Activated T-cell treated with anti-CD3 and anti-CD28 coated beads for 4 hours (primary cell): ENCODE results near the gene CD6.

Experiments
- DNase-seq: peaks from one replicate; pipeline ENCODE4 v3.0.0-alpha.2; 2020

Gene CD6

DNA sequence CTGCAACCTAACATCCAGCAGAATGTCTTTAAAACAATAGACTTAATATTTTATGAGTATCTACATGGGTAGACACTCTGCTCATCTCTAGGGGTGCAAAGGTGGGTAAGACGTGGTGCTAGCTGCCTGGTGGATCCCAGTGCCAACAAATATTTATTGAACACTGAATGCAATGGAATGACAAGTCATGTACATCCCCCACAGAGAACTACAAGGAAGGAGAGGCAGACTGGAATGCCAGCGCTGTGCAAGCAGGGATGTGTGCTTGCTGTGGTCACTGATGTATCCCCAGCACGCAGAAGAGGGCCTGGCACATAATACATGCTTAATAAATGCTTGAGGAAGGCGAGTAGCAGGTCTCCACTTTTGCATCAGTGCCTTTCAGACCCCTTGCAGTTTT, 61.9 kb downstream of the CD6 start:
- no peak for DNase-seq

DNA sequence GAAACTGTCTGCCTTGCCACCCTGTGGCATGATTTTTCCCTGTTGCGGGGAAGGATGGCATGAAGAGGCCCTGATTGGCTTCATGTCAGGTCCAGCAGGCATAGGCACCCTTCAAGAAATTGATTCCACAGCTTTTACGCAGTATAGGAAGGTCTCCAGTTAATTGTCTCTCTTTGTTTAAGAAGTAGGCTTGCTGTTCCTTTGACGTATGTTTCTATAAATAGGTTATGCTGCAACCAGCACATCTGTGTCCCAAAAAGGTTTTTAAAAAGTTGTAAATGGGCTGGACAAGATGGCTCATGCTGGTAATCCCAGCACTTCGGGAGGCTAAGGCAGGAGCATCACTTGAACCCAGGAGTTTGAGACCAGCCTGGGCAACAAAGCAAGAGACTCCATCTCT, 62.6 kb downstream of the CD6 start:
- DNase-seq: no peak

DNA sequence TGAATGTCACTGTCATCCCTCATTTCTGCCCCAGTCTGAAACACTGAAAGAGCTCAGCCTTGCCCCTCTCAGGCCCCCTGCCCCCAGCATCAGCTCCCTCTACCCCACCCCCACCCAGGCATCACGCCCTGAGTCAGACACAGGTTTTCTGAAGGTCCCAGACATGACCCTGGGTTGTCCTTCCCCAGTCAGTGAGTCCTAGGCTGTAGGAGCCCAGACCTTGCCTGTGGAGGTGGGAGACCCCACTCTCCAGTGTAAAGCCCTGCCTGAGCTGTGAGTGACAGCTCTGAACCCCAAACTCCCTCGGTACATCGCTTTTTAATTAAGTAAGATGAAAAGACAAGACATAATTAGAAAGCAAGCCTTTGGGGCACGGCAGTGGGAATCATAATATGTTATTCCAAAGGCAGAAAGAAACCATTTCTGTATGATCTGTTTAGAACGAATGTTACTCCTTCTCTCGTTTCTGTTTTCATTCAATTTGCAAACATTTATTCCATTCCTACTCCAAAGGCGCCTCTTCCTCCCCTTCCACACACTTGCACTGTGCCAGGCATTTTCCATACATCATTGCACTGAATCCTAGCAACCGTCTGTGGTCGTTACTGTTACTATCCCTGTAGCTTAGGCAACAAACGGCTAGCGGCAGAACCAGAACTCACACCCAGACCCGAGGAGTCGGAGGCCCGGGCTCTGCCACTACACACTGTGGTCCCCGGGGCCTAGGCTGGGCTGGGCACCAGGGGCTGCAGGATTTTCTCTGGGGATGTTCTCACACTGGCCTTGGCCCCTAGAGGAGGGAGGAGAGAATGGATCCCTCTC, 63.4 kb downstream of the CD6 start:
- DNase-seq: no peak

DNA sequence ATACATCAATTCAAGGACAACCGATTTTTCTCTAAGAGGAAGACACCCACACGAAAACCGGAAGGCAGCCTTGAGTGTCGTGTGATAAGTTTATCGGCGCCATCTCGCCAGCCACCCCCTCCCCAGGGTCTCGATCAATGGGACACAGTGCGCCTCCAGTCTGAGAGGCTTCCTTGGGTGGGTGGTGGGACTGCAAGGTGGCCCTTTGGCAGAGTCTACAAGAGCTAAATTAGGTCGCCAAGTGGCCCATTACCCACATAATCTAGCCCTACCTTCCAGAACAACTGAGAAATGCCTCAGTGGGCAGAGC, 64.0 kb downstream of the CD6 start:
- no peak for DNase-seq

DNA sequence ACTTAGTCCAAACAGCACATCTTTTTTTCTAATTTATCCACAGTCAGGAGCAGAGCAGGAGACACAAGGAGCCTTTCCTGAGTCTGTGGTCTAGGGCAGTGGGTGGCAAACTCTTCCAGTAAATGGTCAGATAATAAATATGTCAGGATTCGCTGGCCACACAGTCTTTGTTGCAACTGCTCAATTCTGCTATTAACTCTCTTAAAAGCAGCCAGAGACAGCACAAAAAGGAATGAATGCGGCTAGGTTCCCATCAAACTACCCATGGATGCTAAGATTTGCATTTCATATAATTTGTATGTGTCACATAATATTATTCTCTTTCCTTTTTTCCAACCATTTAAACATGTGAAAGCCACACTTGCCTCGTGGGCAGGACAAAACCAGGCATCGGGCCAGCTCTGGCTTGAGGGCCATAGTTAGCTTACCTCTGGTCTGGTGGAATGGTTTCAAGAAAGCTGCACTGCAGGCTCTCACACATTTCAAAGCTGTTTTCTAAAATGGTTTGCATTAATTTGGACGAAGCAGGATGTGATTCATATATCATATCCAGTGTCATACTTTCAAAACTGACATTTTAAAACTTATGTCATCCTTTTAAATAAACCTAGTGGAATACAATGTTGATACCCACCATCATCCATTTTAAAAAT, 66.1 kb downstream of the CD6 start:
- DNase-seq: no peak

DNA sequence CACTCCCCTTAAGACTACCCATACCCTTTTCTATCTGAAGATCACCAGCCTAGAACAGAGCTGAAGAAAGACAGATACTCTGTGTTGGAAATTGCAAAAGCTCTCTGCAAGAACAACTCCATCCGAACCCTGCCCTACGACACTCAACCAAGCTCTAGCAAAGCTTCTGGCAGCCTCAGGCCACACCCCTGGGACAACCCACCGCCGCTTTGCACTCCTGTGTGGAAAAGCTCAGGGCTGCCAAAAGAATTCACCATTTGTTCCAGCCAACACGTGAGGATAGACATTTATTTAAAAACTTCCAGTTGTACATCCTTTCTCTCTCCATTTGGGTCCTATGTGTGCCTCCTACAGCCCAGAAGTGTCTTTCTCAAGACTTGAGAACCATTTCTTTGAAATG, 68.4 kb downstream of the CD6 start:
- no peak for DNase-seq

DNA sequence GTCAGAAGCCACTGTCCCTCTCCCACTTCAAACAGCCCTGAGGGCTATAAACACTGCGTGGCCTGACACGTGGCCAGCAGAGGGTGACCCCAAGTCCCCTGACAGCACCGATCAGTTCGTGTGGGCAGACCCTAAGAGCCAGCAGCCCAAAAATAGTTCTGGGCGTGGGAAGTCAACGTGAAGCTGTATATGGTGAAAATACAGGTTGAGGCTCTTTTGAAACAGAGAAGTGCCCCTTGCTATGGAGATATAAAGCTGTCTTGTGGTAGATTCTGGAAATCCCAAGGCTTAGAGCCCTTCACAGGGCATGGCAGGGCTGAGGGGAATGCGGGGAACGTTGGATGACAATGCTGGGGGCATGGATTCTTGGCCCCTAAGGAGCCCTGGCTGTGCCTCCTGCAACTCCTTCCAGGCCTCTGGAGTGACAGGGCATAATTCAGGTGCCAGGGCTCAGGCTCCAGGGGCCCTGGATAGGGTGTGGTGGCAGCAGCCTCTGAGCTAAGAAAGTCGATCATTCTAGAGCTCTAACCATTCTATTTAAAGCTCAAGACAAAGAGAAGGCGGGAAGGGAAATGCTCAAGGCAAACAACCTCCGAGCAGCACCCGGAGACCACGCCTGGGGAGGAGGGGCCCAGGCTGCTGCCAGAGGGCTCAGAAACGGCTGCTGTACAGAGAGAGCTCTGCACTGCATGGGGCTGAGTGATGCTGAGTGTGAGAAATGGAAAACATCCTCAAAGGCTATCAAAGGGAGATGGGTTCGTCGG, 70.5 kb downstream of the CD6 start:
- peak; percentile 65 for DNase-seq

DNA sequence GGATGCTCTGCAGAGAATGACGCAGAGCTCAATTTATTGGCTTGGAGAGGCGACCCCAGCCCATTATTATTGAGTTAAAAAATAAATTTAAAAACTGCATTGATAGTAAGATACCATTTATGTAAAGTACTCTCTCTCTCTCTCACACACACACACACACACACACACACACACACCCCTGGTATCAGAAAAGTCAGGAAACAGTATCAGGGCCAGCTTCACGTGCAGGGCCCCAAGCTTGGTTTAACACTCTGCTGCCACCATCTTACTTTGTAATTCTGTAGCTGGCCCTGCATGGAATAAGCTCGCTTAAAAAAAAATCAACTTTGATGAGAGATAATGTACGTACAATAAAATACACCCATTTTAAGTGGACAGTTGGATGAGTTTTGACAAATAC, 71.1 kb downstream of the CD6 start:
- DNase-seq: no peak

DNA sequence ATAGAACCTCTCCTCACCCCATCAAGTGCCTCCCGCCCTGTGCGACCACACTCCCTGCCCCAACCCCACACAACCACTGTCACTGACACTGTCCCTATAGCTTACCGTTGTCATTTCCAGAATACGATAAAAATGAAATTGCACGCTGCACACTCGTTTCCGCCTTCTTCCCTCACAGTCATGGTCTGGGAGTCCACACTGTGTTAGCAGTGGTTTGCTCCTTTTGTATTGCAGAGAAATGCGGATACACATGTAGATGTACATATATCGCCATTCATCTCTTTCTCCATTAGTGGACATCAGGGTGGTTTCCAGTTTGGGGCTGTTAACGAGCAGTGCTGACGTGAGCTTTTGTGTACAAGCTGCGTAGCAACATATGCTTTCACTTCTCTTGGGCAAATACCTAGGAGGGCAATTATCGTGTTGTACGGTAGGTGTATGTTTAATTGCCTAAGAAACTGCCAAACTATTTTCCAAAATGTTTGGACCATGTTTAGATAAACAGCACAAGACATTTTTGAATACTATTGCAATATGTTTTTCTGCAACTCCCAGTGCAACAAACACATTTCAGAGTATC, 71.6 kb downstream of the CD6 start:
- DNase-seq: no peak

DNA sequence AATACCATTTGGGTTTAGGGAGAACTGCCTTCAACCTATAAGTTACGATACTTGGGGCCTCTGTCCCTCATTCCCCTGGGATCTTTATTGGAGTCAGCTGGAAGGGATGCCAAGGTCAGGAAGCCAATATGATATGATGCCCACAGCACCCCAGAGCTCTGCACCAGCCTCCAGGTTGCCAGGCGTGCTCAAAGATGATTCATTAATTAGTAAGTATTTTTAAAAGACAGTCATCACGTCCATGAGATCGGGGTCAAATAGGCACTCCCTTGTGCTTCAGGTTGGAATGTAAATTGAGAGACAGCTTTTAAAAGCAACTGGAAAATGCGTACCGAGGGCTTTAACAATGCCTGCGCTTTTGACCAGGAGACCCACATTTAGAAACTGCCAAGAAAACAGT, 73.8 kb downstream of the CD6 start:
- DNase-seq: no peak

DNA sequence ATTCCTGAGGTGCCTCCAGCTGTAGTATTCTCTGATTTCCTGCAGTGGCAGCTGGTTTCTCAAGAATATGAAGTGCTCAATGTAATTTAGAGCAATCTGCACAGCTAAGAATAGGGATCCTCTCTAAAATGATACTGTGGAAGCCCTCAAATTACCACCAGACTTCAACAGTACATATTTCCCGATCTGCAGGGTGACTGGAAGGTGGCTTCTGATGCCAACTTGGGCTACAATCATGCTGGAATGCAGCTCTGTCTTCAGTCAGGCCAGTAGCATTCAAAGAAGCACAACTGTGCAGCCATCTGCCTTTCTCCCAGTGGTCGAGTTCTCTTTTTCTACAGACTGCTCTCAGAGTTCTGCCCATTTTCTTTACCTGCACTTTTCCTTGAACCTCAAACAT, 75.4 kb downstream of the CD6 start:
- no peak for DNase-seq

DNA sequence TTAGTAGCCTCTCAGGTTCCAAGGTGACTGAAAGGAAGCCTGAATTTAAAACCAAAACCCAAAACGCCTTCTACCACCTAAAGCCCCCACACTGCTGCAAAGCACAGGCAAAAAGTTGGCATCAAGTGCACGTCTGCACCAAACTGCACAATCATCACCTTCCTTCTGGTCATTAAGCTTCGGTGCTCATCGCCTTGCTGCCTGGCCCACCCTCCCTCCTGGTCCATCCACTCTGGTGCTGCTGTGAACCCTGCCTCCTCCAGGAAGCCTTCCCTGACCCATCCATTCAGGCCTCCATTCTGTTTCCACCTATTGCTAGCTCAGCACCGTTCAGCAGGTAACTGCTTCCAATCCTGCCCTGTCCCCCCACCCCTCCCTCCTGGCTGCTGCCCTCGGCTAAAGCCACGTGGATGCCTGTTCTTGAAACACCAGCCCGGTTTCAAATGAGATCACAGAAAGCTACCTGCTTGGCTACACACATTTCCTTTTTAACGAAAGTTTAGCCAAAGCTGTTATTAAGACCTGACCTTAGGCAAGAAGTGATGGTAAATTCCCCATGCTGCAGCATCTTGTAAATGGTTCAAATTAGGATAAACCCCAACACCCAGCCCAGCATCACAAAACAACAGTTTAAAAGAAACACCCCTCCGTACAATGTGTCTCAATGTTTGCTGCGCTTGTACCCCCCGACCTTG, 77.0 kb downstream of the CD6 start:
- no peak for DNase-seq

DNA sequence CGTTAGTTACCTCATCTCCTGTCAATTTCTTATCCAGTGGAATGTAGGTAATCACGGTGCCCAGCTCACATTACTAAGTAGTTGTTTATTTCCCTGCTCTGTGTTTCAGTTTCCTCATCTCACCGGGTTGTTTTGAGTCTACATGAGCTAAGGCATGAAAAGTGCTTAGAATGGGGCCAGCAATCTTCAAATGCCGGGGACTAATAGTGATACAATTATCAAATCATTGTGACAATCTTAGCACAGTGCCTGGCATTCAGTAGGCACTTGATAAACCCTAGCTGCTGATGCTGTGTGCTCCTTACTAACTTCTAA, 77.5 kb downstream of the CD6 start:
- DNase-seq: no peak

DNA sequence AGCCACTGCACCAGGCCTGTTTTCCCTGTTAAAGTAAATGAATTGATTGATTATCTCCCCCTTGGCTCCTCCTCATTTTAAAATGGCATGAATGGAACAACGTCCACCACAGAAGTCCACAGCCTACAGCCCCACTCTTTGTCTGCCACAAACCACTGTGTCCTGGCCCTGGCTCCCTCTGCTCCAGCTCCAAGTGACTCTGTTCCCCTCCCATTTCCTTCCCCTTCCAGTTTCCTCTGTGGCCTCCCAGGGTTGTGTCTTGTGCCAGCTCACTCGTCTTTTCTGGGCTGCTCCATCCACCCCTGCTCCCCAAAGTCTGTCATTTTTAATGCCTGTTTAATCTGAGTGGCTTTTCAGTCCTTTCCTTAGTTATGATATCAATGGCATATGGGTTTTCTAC, 78.4 kb downstream of the CD6 start:
- DNase-seq: no peak

DNA sequence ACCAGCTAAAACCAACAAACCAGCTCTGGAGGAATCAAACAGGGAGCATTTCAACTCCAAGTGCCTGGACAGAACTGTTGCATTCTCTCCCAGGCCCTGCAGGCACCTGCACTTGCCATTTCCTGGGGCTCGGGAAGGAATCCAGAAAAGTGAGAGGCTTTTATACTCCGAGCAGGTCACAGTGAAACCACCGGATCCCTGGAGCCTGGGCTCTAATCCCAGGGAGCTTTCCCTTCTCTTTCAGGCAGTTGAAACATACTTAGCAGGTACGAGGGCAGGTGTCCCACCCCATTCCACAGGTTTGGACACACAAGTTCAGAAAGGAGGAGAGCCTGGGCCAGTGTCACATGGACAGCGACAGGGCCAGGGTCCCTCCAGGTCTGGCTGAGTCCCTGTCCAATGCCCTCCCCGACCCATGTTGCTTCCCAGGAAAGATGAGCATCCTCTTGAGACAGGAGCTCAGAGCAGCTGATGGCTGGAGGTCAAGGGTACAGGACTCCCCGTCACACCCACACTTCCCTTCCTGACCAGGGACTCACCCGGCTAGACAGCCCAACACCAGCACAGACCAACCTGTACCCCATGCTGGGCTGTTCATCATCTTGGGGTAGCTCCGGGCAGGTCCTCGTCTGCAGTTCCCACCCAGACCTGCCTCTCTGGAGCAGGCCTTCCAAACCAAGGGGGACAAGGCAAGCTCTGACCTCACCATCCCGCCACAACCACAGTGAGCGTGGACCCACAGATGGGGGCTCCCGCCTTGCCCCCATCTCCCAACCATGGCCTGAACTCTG, 80.9 kb downstream of the CD6 start:
- DNase-seq: no peak

DNA sequence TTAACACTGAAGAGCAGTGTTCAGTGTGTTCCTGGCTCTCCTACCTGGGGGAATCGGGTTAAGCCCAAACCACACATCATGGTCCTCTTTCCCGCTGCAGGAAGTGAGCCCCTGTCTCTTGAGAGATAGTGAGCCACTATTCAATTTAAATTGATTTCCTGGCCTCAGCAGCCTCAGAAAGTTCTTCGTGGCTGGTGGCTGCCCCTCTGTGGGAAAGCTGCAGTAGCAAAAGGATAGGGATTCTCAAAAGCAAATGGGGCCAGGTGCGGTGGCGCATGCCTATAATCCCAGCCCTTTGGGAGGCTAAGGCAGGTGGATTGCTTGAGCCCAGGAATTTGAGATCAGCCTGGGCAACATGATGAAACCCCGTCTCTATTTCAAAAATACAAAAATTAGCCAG, 81.7 kb downstream of the CD6 start:
- DNase-seq: no peak

DNA sequence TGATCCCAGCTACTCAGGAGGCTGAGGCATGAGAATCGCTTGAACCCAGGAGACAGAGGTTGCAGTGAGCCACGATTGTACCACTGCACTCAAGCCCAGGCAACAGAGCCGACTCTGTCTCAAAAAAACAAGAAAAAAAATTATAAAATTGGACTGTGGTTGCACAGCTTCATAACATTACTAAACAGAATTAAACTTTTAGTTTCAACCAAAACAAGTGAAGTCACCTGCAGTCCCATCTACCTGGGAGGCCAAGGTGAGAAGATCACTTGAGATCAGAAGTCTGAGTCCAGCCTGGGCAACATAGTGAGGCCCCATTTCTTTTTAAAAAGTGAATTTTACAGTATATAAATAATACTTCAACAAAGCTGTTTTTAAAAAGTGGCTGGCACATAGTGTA, 83.0 kb downstream of the CD6 start:
- no peak for DNase-seq

DNA sequence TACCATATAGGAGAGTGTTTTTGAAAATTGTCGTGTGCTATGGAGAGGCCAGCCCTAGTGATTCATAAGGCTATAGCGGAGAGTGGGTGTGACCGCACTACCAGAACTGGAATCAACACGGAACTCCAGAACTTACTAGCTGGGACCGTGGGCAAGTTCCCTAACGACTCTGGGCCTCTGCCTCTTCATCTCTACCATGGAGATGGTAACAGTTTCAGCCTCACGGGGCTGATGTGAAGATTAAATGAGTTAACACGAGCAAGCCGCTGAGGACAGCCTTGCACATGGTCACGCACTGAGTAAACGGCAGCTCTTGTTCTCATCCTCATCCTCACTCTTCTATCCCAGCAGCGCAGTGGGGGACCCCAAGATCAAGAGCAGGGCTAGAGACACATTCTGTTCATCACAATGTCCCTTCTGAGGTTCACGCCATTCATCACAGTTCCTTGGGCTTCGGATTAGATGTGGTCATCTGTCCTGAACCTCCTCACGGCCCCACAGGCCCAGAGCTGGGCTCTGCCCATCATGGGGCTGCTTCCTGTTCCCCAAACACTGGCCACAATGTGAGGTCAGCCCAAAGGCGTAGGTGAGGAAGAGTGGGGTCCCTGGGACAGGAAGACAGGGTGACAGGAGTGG, 83.6 kb downstream of the CD6 start:
- DNase-seq: no peak

DNA sequence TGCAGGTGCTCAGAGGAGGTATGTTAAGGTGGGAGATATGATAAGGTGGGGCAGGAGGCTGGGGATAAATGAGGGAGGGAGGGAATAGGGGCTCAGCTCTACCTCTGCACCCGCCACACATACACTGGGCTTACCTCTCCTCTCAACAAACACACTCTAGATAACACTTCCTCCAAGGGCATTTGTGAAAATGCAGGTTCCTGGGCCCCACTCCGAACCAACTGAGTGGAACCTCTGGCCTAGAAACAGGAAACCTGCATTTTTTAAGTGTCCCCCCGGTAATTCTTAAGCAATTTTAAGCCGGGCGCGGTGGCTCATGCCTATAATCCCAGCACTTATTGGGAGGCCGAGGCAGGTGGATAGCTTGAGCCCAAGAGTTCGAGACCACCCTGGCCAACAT, 84.3 kb downstream of the CD6 start:
- no peak for DNase-seq

DNA sequence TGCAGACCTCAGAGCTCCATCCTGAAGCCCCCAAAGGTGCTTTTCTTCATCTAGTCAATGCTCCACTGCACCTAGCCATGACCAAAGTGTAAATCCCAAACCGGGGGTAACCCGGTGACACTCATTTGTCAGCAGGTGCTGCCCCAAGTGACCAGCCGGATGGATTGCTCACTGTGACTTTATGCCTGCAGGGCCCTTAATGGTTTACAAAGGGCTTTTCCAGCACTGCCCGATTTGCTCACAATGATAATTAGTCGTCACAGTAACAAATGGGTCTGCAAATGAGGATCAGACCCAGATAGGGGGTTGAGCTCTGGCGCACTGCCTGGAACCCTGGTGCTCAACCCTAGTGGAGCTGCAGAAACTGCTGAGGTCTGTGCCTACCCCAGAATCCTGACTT, 85.1 kb downstream of the CD6 start:
- DNase-seq: no peak

DNA sequence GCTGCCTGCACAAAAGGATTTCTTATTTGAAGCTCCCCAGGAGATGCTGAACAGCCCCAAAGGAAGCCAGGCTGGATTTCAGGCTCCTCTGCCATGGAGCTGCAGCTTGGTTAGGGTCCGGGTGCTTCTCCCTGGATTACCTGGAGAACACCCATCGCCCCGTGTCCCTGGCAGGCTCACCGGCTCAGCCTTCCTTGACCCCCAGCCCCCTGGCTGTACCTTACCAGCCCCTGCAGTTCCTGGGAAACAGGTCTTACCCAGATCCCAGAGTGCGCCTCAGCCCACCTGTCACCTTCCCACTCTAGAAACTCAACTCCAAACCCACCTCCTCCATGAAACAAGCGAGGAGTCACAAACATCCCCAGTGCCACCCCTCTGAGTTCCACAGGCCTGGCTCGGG, 85.5 kb downstream of the CD6 start:
- DNase-seq: no peak

DNA sequence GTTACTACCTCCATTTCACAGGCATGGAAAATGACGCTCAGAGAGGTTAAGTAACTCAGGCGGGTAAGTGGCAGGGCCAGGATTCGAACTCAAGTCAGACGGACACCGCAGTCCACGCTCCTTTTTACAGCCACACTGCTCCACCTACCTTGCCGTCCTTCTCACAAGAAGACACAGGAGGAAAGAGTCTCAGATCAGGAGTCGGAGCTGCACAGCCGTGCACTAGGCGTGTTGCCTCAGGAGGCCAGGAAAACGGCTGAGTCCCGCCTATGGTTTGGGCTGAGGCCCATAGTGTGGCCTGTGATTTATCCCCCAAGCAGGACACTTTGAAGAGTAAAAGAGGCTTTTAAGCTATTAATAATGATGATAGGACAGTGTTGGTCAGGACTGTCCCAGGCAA, 86.1 kb downstream of the CD6 start:
- no peak for DNase-seq
